MM.1S (cell line): ENCODE results near the gene AP3B1.

Experiments
- CTCF ChIP-seq: fragments of 300-600 bp; sonication (generic); IDR thresholded peaks from 2 replicates; pipeline ENCODE4 v1.5.1; 2016; ENCODE audit warnings: antibody characterized with exemption, low read length, mixed read lengths
- EZH2 ChIP-seq: fragments of 300-600 bp; sonication (generic); optimal IDR thresholded peaks from 2 replicates; pipeline ENCODE3; 2017; ENCODE audit warnings: low read depth, mild to moderate bottlenecking, antibody characterized with exemption, low read length, mixed read lengths

- TF ChIP-seq EZH2 (no peak), CTCF (no peak)
These were observed 309.9 kb downstream of the AP3B1 start for GRCh38 chr5:77984587-77984986.
